AG04450 (cell line): Measurements from ENCODE around the gene BIN1. TPM values are rescaled to one million over a fixed set of nuclear protein-coding genes. Genes with fewer than 3 reads are reported as not detected.

Experiments used
- CTCF ChIA-PET: fragments of 300-600, 350-600 bp; formaldehyde crosslinking; extraction: SDS; loops from one replicate; lab custom pipeline; 2022; ENCODE audit warnings: antibody characterized with exemption, inconsistent platforms; lab: Charles Lee
- POLR2A ChIA-PET: fragments of 350-600 bp; formaldehyde crosslinking; extraction: SDS; loops from one replicate; lab custom pipeline; 2021; ENCODE audit warnings: antibody characterized with exemption, inconsistent platforms; lab: Yijun Ruan, JAX
- DNase-seq: peaks from one replicate; pipeline ENCODE4 v3.0.0-alpha.2; 2011; ENCODE audit warnings: low read depth, low spot score
- H3K27ac ChIP-seq: one replicate; pipeline ENCODE4 v1.5.1; 2012; ENCODE audit warnings: low read depth, low read length, control low read depth
- H3K27me3 ChIP-seq: one replicate; pipeline ENCODE4 v1.6.0; 2012; ENCODE audit warnings: low read length; ENCODE audit not compliant: control insufficient read depth, insufficient read depth
- H3K4me3 ChIP-seq: 2 replicates; pipeline ENCODE4 v1.5.1; 2011; ENCODE audit warnings: mild to moderate bottlenecking, low read depth, low read length, control low read depth
- H3K9me3 ChIP-seq: 2 replicates; pipeline ENCODE4 v1.5.1; 2012; ENCODE audit warnings: low read length; ENCODE audit not compliant: control insufficient read depth, insufficient read depth
- polyA plus RNA-seq: library from polyadenylated mRNA; depleted of rRNA; stranded (reverse); fragments of >200 nt; gene quantifications from 2 replicates; pipeline ENCODE4 v1.2.3, GENCODE V29; 2011
- TF ChIP-seq, protein P1 (sequence below): IDR thresholded peaks from 2 replicates; pipeline ENCODE4 v1.5.1; 2011; ENCODE audit warnings: low read depth, low read length, control low read depth, inconsistent platforms

BIN1 gene
- polyA plus RNA-seq, 1 experiment: 32.4 TPM

DNA sequence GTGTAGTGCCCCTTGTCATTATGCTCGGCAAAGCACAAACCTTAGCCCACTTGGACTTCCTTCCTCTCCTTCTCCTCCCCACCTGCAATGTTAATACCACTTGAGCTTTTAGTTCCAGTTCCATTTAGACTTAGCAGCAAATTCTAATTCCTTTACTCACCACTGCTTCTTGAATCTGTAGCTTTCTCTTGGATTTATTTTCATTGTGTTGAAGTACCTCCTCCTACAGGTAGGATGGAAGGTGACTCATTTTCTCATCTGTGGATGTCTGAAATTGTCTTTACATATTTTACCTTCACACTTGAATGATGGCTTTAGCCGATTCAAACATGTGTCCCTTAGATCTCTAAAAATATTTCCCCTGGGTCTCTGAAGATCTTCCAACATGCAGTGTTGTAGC, 32.8 kb upstream of the BIN1 start:
- POLR2A ChIA-PET: no interaction called here
- TF ChIP-seq, protein P1, sequence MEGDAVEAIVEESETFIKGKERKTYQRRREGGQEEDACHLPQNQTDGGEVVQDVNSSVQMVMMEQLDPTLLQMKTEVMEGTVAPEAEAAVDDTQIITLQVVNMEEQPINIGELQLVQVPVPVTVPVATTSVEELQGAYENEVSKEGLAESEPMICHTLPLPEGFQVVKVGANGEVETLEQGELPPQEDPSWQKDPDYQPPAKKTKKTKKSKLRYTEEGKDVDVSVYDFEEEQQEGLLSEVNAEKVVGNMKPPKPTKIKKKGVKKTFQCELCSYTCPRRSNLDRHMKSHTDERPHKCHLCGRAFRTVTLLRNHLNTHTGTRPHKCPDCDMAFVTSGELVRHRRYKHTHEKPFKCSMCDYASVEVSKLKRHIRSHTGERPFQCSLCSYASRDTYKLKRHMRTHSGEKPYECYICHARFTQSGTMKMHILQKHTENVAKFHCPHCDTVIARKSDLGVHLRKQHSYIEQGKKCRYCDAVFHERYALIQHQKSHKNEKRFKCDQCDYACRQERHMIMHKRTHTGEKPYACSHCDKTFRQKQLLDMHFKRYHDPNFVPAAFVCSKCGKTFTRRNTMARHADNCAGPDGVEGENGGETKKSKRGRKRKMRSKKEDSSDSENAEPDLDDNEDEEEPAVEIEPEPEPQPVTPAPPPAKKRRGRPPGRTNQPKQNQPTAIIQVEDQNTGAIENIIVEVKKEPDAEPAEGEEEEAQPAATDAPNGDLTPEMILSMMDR: no peak
- Histone ChIP-seq H3K27me3 (peaks cover 2% of the 10 kb centered on the region), H3K9me3 (no peaks in the 10 kb centered on the region), H3K4me3 (no peak overlapping the region), H3K27ac (no peak overlapping the region)
- CTCF ChIA-PET: interaction anchor here (1.0 to 1.2 kb wide), 2 partner anchors 9 to 67 kb away, joined by 3 read pairs; no protein-coding TSS in a partner anchor
- DNase-seq: no peak

DNA sequence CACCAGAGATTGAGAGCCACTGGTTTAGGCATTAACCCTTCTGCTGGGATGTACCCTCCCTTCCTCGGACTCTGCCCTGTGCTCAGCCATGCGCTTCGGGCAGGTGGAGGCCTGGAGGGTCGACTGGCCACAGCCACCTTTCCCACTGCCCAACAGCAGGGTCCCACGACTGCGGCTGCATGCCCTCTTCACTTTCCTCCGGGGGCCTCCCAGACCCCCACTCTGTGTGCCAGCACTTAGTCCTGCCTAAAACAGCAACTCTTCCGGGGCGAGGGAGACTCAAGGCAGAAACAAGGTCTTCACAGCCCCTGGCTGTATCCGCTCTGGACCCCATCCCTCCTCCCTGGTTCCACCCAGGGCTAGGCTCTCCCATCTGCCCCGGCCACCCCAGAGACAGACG, 31.3 kb upstream of the BIN1 start:
- CTCF ChIA-PET: no interaction called here
- H3K9me3 ChIP-seq: no peaks in the 10 kb centered on the region
- POLR2A ChIA-PET: no interaction called here
- DNase-seq: no peak
- no peak overlapping the region for H3K4me3 ChIP-seq
- TF ChIP-seq, protein P1: no peak
- H3K27me3 ChIP-seq: peaks cover 4% of the 10 kb centered on the region
- H3K27ac ChIP-seq: no peak overlapping the region

DNA sequence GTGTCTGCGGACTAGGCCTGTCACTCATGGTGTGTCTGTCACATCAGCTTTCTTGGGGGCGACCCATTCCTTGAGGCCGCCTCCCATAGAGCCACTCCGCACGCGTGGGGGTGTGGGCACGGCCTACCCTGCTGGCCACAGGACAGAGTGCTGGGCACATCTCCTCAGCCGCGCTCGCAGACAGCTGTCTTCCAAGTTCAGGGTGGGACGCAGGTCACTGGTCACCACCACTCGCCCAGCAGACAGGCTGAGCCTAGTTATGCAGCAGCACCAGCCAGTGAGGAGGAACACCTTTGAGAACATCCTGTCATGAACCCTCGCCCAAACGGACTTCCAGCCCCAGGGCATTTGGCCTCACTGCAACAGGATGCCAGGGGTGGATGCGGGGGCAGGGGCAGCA, 30.8 kb upstream of the BIN1 start:
- CTCF ChIA-PET: no interaction called here
- TF ChIP-seq, protein P1: no peak

DNA sequence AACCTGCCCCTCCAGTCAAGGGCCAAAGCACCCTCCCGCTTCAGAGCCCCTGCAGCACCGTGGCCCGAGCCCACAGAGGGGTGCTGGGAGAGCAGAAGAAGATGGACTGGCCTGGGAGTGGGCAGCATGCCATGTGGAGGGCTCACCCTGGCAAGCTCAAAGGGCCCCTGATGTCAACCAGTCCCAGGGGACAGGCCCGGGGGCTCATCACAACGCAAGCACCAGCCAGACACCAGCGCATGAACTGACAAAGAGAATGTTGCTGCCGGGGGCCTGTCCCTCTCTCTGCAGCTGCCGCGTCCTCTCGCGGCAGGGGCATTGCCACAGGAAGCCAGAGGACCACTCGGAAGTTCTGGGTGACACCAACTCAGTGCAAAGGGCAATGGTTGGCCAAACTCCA, 30.3 kb upstream of the BIN1 start:
- Histone ChIP-seq H3K27me3 (peaks cover 4% of the 10 kb centered on the region), H3K9me3 (no peaks in the 10 kb centered on the region; the same call in 1 of the 2 replicates), H3K27ac (no peak overlapping the region), H3K4me3 (no peak overlapping the region)
- TF ChIP-seq, protein P1: no peak
- ChIA-PET CTCF (no interaction called here), POLR2A (no interaction called here)
- no peak for DNase-seq

More for the DNA sequence above, 30.8 kb upstream of the BIN1 start:
- DNase-seq: no peak
- Histone ChIP-seq H3K27me3 (peaks cover 4% of the 10 kb centered on the region), H3K27ac (no peak overlapping the region), H3K4me3 (no peak overlapping the region), H3K9me3 (no peaks in the 10 kb centered on the region; the same call in 1 of the 2 replicates)
- POLR2A ChIA-PET: no interaction called here

DNA sequence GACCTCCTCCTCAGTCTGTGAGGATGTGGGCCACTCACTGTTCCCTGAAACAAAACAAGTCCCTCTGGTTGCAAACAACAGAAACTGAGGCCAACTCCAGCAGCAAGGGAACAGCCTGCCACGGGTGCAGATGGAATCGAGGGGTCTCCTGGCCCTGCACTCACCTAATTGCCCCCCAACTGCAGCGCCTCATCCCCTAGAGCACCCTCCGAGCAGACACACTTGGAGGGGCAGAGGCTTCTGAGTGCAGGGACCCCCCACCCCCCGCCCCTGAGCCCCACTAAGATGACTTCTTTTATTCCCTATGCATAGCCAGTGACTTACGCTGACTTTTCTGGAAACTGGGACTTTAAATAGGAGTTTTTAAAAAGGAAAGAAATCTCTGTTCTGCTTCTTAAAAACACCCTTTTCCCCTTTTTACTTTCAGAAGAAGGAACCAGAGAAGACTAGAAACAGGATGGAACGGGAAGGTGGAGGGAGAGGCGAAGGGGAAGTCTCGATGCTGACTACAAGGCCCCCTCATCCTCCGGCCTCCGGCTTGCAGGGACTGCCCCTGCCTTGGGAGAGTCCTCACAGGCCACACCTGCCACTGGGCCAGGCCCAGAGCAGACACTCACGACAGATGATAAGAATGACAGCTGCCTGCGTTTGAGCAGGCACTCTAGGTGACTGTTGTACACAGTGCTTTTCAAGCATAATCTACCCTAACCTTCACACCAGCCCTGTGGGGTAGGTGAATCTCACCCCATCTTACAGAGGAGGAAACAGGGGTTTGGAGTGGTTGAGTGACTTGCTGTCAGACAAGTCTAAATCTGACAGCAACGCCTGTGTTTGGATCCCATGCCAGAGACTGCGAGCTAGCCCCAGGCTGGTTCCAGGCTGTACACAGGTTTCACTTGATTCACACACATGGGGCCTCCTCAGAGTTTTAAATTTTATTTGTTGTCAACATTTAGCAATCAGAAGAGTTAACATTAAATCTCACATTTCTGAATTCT, 28.2 kb upstream of the BIN1 start:
- POLR2A ChIA-PET: no interaction called here
- no peak for DNase-seq
- TF ChIP-seq, protein P1: no peak
- CTCF ChIA-PET: no interaction called here
- Histone ChIP-seq H3K4me3 (no peak overlapping the region), H3K27me3 (peaks cover 2% of the 10 kb centered on the region), H3K27ac (no peak overlapping the region), H3K9me3 (no peaks in the 10 kb centered on the region; the same call in 1 of the 2 replicates)
